Endothelial cell of umbilical vein (primary cell): ENCODE results near the gene DDX52. TPM values are rescaled to one million over a fixed set of nuclear protein-coding genes. Genes with fewer than 3 reads are reported as not detected.
A peak's percentile ranks its signal among the peaks of the same experiment; 100 is the strongest.

Source experiments
- BruUV-seq: library from RNA; stranded (reverse); fragments of 400-500 nt; replicated peaks from 2 replicates; lab custom pipeline; 2021; lab: Mats Ljungman, UMichigan
- CTCF ChIA-PET: fragments of 300-600, 350-600 bp; sonication (Branson Sonifier 250); formaldehyde crosslinking; loops from one replicate; lab custom pipeline; 2021; ENCODE audit warnings: antibody characterized with exemption, inconsistent platforms; lab: Charles Lee
- POLR2A ChIA-PET: fragments of 300-600, 350-600 bp; sonication (Branson Sonifier 250); formaldehyde crosslinking; loops from one replicate; lab custom pipeline; 2021; ENCODE audit warnings: antibody characterized with exemption, inconsistent platforms; lab: Charles Lee
- DNase-seq: peaks from one replicate; pipeline ENCODE4 v3.0.0-alpha.2; 2011; ENCODE audit warnings: low read depth, low spot score
- FAIRE-seq: peaks from 2 replicates; lab custom pipeline; 2011; peaks lifted over from hg19 to GRCh38; lab: Jason Lieb, UNC
- H2AFZ ChIP-seq: 2 replicates; pipeline ENCODE4 v1.6.0; 2012; ENCODE audit warnings: low read depth, low read length, control low read depth, inconsistent platforms
- H3K27ac ChIP-seq: 2 replicates; pipeline ENCODE4 v1.5.1; 2011; ENCODE audit warnings: low read depth, mild to moderate bottlenecking, control low read depth, low read length, moderate library complexity; ENCODE audit not compliant: insufficient read depth
- H3K27me3 ChIP-seq, 2 experiments: 2 replicates each; pipeline versions ENCODE4 v1.6.0 to v1.6.1; 2011; ENCODE audit warnings: low read length in 2 of 2, mixed read lengths in 1 of 2; ENCODE audit not compliant: control insufficient read depth in 2 of 2, insufficient read depth in 2 of 2
- H3K36me3 ChIP-seq, 2 experiments: 2 replicates in 1 of 2; 3 replicates in 1 of 2; pipeline ENCODE4 v1.5.1; 2011; ENCODE audit warnings: low read length in 2 of 2, mild to moderate bottlenecking in 1 of 2, moderate library complexity in 1 of 2; ENCODE audit not compliant: control insufficient read depth in 2 of 2, insufficient read depth in 2 of 2; ENCODE audit errors: extremely low read depth in 1 of 2
- H3K4me1 ChIP-seq: 3 replicates; pipeline ENCODE4 v1.5.1; 2011; ENCODE audit warnings: mild to moderate bottlenecking, low read length; ENCODE audit not compliant: control insufficient read depth, insufficient read depth; ENCODE audit errors: extremely low read depth
- H3K4me2 ChIP-seq: 2 replicates; pipeline ENCODE4 v1.6.1; 2011; ENCODE audit warnings: low read length, control low read depth, mixed read lengths; ENCODE audit not compliant: insufficient read depth
- H3K4me3 ChIP-seq, 3 experiments: fragments of 200-600 bp in 1 of 3; sonication (generic), shearing (Covaris generic) in 1 of 3; replicated peaks in 1 of 3; 2 replicates each; pipeline ENCODE4 v1.5.1; 2011 to 2016; ENCODE audit warnings: control low read depth in 3 of 3, low read length in 3 of 3, mild to moderate bottlenecking in 2 of 3, inconsistent platforms in 1 of 3, low read depth in 1 of 3, moderate library complexity in 1 of 3; ENCODE audit not compliant: insufficient read depth in 1 of 3
- H3K79me2 ChIP-seq: 2 replicates; pipeline ENCODE4 v1.6.0; 2012; ENCODE audit warnings: low read length, inconsistent platforms; ENCODE audit not compliant: control insufficient read depth, insufficient read depth
- H3K9ac ChIP-seq: replicated peaks from 2 replicates; pipeline ENCODE3; 2011; ENCODE audit warnings: low read length, control low read depth; ENCODE audit not compliant: insufficient read depth; ENCODE audit errors: extremely low read depth
- H3K9me1 ChIP-seq: replicated peaks from 3 replicates; pipeline ENCODE4 v1.6.0; 2011; ENCODE audit warnings: mild to moderate bottlenecking, low read length; ENCODE audit not compliant: control insufficient read depth, insufficient read depth; ENCODE audit errors: extremely low read depth
- H3K9me3 ChIP-seq: replicated peaks from 2 replicates; pipeline ENCODE4 v1.5.1; 2012; ENCODE audit warnings: low read length, inconsistent platforms; ENCODE audit not compliant: control insufficient read depth, insufficient read depth
- H4K20me1 ChIP-seq: replicated peaks from 2 replicates; pipeline ENCODE3; 2011; ENCODE audit warnings: mild to moderate bottlenecking, low read length; ENCODE audit not compliant: control insufficient read depth, insufficient read depth; ENCODE audit errors: extremely low read depth
- CTCF ChIP-seq, 2 donors: IDR thresholded peaks; 1 replicate in 1 of 2; 2 replicates in 1 of 2; pipeline ENCODE4 v1.5.1; 2011; ENCODE audit warnings: low read length in 2 of 2, mild to moderate bottlenecking in 2 of 2, moderate library complexity in 2 of 2, control low read depth in 1 of 2, inconsistent platforms in 1 of 2, low read depth in 1 of 2; ENCODE audit not compliant: insufficient read depth in 1 of 2; ENCODE audit errors: extremely low read depth in 1 of 2
- EZH2 ChIP-seq: IDR thresholded peaks from 2 replicates; pipeline ENCODE4 v1.6.1; 2012; ENCODE audit warnings: borderline replicate concordance, low read depth, mild to moderate bottlenecking, moderate library complexity, low read length, inconsistent platforms; ENCODE audit not compliant: severe bottlenecking
- FOS ChIP-seq: IDR thresholded peaks from 2 replicates; pipeline ENCODE4 v1.6.1; 2011; ENCODE audit warnings: mild to moderate bottlenecking, low read length, moderate library complexity, borderline replicate concordance; ENCODE audit not compliant: insufficient read depth
- GATA2 ChIP-seq: IDR thresholded peaks from 2 replicates; pipeline ENCODE4 v1.7.0; 2011; ENCODE audit warnings: low read depth, mild to moderate bottlenecking, moderate library complexity, mixed read lengths, low read length; ENCODE audit not compliant: insufficient read length, insufficient read depth
- JUN ChIP-seq: IDR thresholded peaks from 2 replicates; pipeline ENCODE4 v1.6.1; 2011; ENCODE audit warnings: borderline replicate concordance, low read depth; ENCODE audit not compliant: insufficient read length, insufficient read depth
- MAX ChIP-seq: IDR thresholded peaks from 2 replicates; pipeline ENCODE4 v1.6.1; 2011; ENCODE audit not compliant: insufficient read depth, insufficient read length
- MYC ChIP-seq: IDR thresholded peaks from one replicate; pipeline ENCODE4 v1.6.1; 2011; ENCODE audit warnings: mild to moderate bottlenecking, low read depth, low read length
- POLR2A ChIP-seq: IDR thresholded peaks from 2 replicates; pipeline ENCODE4 v1.6.1; 2012; ENCODE audit warnings: low read depth, mild to moderate bottlenecking, control low read depth, low read length
- POLR2AphosphoS5 ChIP-seq: IDR thresholded peaks from 2 replicates; pipeline ENCODE4 v1.6.1; 2012; ENCODE audit warnings: low read depth, mild to moderate bottlenecking, control low read depth, low read length, moderate library complexity; ENCODE audit not compliant: insufficient read depth
- dilution Hi-C: fragments of 300-500 bp; cut with MboI; formaldehyde crosslinking; loops from one replicate; pipeline ENCODE4 v1.15.0; 2019; ENCODE audit warnings: low sequenced_read_pairs; ENCODE audit not compliant: extremely low pct_ligation_motif_present
- intact Hi-C: fragments of 100-400 bp; cut with micrococcal nuclease; formaldehyde crosslinking; loops from one replicate; pipeline ENCODE4 v1.10.0; 2022
- polyA plus RNA-seq, 4 experiments: library from polyadenylated mRNA; depleted of rRNA in 3 of 4; stranded (reverse) in 3 of 4; unstranded in 1 of 4; fragments of >200 nt; gene quantifications; 2 replicates each; pipeline versions ENCODE4 v1.2.1 to v1.2.3, GENCODE V29; 2011 to 2012; ENCODE audit warnings: missing spikeins in 1 of 4
- total RNA-seq: library from RNA; stranded (reverse); gene quantifications from 2 replicates; pipeline ENCODE4 v1.2.3, GENCODE V29; 2021

The DDX52 gene
- total and polyA plus RNA-seq, 2 donors (not counting 3 experiments of a cell fraction or from before 2014, with no cell fraction given), result 12.5 to 58.4 TPM

- TF ChIP-seq MAX (peak; percentile 54), GATA2 (no peak)
- peak overlapping the region; percentile 70 for H2AFZ ChIP-seq
- H3K79me2 ChIP-seq, result peaks cover 36% of the 10 kb centered on the region
- FAIRE-seq (no peak), DNase-seq (no peak)
- no peaks in the 10 kb centered on the region for H3K9me3 ChIP-seq
- H3K4me3 ChIP-seq, result peak overlapping the region in 1 of 3 experiments; percentile 77
- BruUV-seq, result no TSS peak
- no peaks in the 10 kb centered on the region for H4K20me1 ChIP-seq
- H3K27ac ChIP-seq, result peak overlapping the region; percentile 73
- H3K9ac ChIP-seq, result peak overlapping the region; percentile 90
- intact Hi-C loops, result loop anchor here (5.0 kb wide), 1 partner anchor 237 kb away; the partner anchor contains the start of genes ACACA and TADA2A
- peaks cover 33% of the 10 kb centered on the region for H3K4me1 ChIP-seq
- H3K36me3 ChIP-seq, result no peaks in the 10 kb centered on the region
- no peaks in the 10 kb centered on the region for H3K9me1 ChIP-seq
- peak overlapping the region; percentile 84 for H3K4me2 ChIP-seq
- dilution Hi-C loops, result no loop called here
- CTCF ChIA-PET, result interaction anchor here (0.9 to 1.0 kb wide), 2 partner anchors 9 to 42 kb away, joined by 3 read pairs; no protein-coding TSS in a partner anchor
- POLR2A ChIA-PET, result no interaction called here
- no peaks in the 10 kb centered on the region for H3K27me3 ChIP-seq
Observed at GRCh38 chr17:37643869-37644268, 623 bp upstream of the DDX52 start.

- FAIRE-seq (no peak), DNase-seq (no peak)
- Histone ChIP-seq H3K79me2 (peaks cover 43% of the 10 kb centered on the region), H2AFZ (peak overlapping the region; percentile 70), H3K27ac (peak overlapping the region; percentile 73), H3K9ac (peak overlapping the region; percentile 90), H3K4me1 (peaks cover 22% of the 10 kb centered on the region), H3K36me3 (peaks cover 0 to 6% of the 10 kb centered on the region in 2 experiments), H3K4me3 (peak overlapping the region; percentile 38 to 77 (median 56)), H3K9me3 (no peaks in the 10 kb centered on the region), H3K27me3 (no peaks in the 10 kb centered on the region), H4K20me1 (no peaks in the 10 kb centered on the region), H3K9me1 (no peaks in the 10 kb centered on the region), H3K4me2 (peak overlapping the region; percentile 93)
- ChIA-PET CTCF (no interaction called here), POLR2A (no interaction called here)
- intact Hi-C loops (loop anchor here (5.0 kb wide), 1 partner anchor 235 kb away; the partner anchor contains the start of genes ACACA and TADA2A), dilution Hi-C loops (no loop called here)
- no peak for TF ChIP-seq POLR2AphosphoS5
- TF ChIP-seq FOS, result no peak
- no peak for TF ChIP-seq JUN
- no peak for TF ChIP-seq CTCF (IDR thresholded peaks at IDR 0.05; ENCODE audit: extremely low read depth in 1 of 2, insufficient read depth in 1 of 2, low read depth in 1 of 2, low read length in 2 of 2)
- no peak for TF ChIP-seq MYC
- TF ChIP-seq MAX, result no peak
- TF ChIP-seq EZH2, result no peak
- no peak for TF ChIP-seq POLR2A
- TF ChIP-seq GATA2, result no peak
- no TSS peak for BruUV-seq
Observed at GRCh38 chr17:37642681-37643080, 565 bp downstream of the DDX52 start.
